Measurements from ENCODE around the gene CCND1. TPM values are rescaled to one million over a fixed set of nuclear protein-coding genes. Genes with fewer than 3 reads are reported as not detected.

The CCND1 gene
- total and polyA plus RNA-seq, 10 of the 15 experiments (the other 5 are each of a cell fraction or from before 2014, with no cell fraction given), result 0.09 to 6.6 (median 0.59) TPM; not detected in 2

DNA sequence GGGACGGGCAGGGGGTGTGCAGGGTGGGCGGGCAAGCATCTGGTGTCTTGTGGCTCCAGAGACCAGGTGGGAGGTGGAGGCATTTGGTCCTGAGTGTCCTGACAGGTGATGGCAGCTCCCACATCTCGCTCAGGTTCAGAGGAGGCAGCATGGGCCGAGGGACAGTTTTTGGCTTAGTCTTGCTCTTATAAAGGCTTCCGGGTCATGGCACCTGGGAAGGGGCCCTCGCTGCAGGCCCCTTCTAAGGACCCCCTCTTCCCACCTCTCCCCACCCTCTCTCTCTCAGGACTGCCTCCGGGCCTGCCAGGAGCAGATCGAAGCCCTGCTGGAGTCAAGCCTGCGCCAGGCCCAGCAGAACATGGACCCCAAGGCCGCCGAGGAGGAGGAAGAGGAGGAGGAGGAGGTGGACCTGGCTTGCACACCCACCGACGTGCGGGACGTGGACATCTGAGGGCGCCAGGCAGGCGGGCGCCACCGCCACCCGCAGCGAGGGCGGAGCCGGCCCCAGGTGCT is 9.9 kb downstream of the CCND1 start:
- H3K4me2 ChIP-seq (ENCODE audit: control insufficient read depth, insufficient read depth), result no peak overlapping the region
- ChIA-PET CTCF (no interaction called here), SMC1A (ENCODE audit: uncharacterized antibody, unreplicated experiment) (no interaction called here), POLR2A (no interaction called here), RAD21 (ENCODE audit: unreplicated experiment) (no interaction called here)
- in situ Hi-C loops (cut with MboI) (no loop called here), intact Hi-C loops (cut with micrococcal nuclease; ENCODE audit: unreplicated experiment) (no loop called here)
- no peaks in the 10 kb centered on the region for H4K20me1 ChIP-seq (ENCODE audit: control insufficient read depth, insufficient read depth)
- H3K4me3 ChIP-seq, result no peak overlapping the region
- no peaks in the 10 kb centered on the region; the same call in 1 of the 2 replicates for H3K4me1 ChIP-seq (ENCODE audit: control insufficient read depth, insufficient read depth, low read length)
- H3K27me3 ChIP-seq (replicated peaks in 1 of 2; ENCODE audit: control insufficient read depth in 2 of 2, insufficient read depth in 2 of 2, low read length in 1 of 2), result no peaks in the 10 kb centered on the region
- no peak for TF ChIP-seq JUND (IDR thresholded peaks at IDR 0.05; ENCODE audit: low read depth, low read length)
- TF ChIP-seq SMAD1 (IDR thresholded peaks at IDR 0.05; ENCODE audit: low read depth, partially characterized antibody), result no peak
- TF ChIP-seq, protein P1, sequence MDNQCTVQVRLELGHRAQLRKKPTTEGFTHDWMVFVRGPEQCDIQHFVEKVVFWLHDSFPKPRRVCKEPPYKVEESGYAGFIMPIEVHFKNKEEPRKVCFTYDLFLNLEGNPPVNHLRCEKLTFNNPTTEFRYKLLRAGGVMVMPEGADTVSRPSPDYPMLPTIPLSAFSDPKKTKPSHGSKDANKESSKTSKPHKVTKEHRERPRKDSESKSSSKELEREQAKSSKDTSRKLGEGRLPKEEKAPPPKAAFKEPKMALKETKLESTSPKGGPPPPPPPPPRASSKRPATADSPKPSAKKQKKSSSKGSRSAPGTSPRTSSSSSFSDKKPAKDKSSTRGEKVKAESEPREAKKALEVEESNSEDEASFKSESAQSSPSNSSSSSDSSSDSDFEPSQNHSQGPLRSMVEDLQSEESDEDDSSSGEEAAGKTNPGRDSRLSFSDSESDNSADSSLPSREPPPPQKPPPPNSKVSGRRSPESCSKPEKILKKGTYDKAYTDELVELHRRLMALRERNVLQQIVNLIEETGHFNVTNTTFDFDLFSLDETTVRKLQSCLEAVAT (IDR thresholded peaks at IDR 0.05), result no peak
- TF ChIP-seq MTA2 (IDR thresholded peaks at IDR 0.05; ENCODE audit: low read depth), result no peak
- TF ChIP-seq PML (IDR thresholded peaks at IDR 0.05; ENCODE audit: low read length), result no peak
- no peak for TF ChIP-seq POU2F2 (IDR thresholded peaks at IDR 0.05; ENCODE audit: borderline replicate concordance, low read depth, low read length)
- TF ChIP-seq, protein P2, sequence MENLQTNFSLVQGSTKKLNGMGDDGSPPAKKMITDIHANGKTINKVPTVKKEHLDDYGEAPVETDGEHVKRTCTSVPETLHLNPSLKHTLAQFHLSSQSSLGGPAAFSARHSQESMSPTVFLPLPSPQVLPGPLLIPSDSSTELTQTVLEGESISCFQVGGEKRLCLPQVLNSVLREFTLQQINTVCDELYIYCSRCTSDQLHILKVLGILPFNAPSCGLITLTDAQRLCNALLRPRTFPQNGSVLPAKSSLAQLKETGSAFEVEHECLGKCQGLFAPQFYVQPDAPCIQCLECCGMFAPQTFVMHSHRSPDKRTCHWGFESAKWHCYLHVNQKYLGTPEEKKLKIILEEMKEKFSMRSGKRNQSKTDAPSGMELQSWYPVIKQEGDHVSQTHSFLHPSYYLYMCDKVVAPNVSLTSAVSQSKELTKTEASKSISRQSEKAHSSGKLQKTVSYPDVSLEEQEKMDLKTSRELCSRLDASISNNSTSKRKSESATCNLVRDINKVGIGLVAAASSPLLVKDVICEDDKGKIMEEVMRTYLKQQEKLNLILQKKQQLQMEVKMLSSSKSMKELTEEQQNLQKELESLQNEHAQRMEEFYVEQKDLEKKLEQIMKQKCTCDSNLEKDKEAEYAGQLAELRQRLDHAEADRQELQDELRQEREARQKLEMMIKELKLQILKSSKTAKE (IDR thresholded peaks at IDR 0.05; ENCODE audit: low read depth, poor library complexity, severe bottlenecking), result no peak
- no peak for TF ChIP-seq GATAD2B (conservative IDR thresholded peaks at IDR 0.05; ENCODE audit: low read depth)
- no peak for TF ChIP-seq RCOR1 (conservative IDR thresholded peaks at IDR 0.05; ENCODE audit: low read depth, low read length)
- TF ChIP-seq MYB (IDR thresholded peaks at IDR 0.05; ENCODE audit: borderline replicate concordance, low read depth, low read length), result no peak
- TF ChIP-seq TCF12 (IDR thresholded peaks at IDR 0.05; ENCODE audit: low read depth, low read length), result no peak
- TF ChIP-seq CBX3 (IDR thresholded peaks at IDR 0.05; ENCODE audit: borderline replicate concordance, low read depth), result no peak
- ATAC-seq, result no peak
- H3K36me3 ChIP-seq (ENCODE audit: control insufficient read depth in 2 of 2, insufficient read depth in 2 of 2, low read length in 1 of 2), result no peaks in the 10 kb centered on the region
- H3K79me2 ChIP-seq (ENCODE audit: control insufficient read depth, insufficient read depth, low read length), result no peaks in the 10 kb centered on the region
- no peak for FAIRE-seq
- no peak overlapping the region for H3K27ac ChIP-seq (ENCODE audit: control insufficient read depth, insufficient read depth)
- no peak overlapping the region for H3K9ac ChIP-seq (ENCODE audit: control insufficient read depth, insufficient read depth, low read length)
- DNase-seq (ENCODE audit: low read depth, low spot score), result no peak
- BruUV-seq (replicated peaks), result no TSS peak
- H3K9me3 ChIP-seq (replicated peaks; ENCODE audit: control insufficient read depth, insufficient read depth, low read length), result no peaks in the 10 kb centered on the region; the same call in 2 of the 3 replicates
- WGBS (ENCODE audit: insufficient coverage, insufficient replicate concordance, low lambda C conversion rate, missing lambda C conversion rate), result 73% methylated on average over 14 of the region's 23 CpGs
- H2AFZ ChIP-seq (ENCODE audit: control insufficient read depth, low read depth, low read length), result no peak overlapping the region
